Epidermal melanocyte (primary cell): Measurements from ENCODE around the gene RABL6.
"Not testable (repeated sequence)": the region's sequence is repeated elsewhere in the genome, so short reads cannot be mapped to it uniquely, and the experiment has no call there.

Experiments
- DNase-seq: peaks from one replicate; pipeline ENCODE4 v3.0.0; 2011; ENCODE audit warnings: low spot score; ENCODE audit not compliant: insufficient read length

RABL6 gene, protein sequence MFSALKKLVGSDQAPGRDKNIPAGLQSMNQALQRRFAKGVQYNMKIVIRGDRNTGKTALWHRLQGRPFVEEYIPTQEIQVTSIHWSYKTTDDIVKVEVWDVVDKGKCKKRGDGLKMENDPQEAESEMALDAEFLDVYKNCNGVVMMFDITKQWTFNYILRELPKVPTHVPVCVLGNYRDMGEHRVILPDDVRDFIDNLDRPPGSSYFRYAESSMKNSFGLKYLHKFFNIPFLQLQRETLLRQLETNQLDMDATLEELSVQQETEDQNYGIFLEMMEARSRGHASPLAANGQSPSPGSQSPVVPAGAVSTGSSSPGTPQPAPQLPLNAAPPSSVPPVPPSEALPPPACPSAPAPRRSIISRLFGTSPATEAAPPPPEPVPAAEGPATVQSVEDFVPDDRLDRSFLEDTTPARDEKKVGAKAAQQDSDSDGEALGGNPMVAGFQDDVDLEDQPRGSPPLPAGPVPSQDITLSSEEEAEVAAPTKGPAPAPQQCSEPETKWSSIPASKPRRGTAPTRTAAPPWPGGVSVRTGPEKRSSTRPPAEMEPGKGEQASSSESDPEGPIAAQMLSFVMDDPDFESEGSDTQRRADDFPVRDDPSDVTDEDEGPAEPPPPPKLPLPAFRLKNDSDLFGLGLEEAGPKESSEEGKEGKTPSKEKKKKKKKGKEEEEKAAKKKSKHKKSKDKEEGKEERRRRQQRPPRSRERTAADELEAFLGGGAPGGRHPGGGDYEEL

DNA sequence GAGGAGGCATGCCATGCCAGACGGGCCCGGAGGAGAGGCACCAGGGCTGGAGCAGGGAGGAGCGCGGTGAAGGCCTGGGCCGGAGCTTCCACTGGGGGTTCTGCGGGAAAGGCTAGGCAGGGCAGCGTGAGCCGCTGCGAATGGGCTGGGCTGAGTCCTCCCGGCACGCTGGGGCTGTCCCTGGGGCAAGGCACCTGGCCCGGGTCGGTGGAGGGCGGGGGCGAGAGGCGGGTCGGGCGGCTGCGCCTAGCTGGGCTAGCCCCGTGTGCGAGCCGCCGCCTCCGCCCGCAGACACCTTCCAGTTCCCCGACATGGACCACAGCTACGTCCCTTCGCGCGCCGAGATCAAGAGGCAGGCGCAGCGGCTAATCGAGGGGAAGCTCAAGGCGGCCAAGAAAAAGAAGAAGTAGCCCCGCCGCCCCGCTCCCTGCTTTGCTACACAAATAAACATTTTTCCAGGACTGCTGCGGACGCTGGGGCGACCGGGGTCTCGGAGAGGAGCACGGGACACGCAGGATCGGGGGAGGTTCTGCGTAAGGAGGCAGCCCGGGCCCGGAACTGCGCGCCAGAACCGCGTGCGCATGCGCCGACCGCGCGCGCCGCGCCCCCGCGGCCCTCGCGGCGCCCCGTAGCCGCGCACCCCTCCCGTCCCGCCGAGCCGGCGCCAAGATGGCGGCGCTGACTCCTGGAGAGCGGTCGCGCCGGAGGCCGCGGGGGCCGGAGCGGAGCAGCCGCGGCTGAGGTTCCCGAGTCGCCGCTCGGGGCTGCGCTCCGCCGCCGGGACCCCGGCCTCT, at the start of gene RABL6:
Gene RABL6, plus strand, starts transcription at position 668 of the 794 bp plus-strand sequence. CDS start 249 bp downstream, outside the sequence.
- peak; percentile 99 for DNase-seq

DNA sequence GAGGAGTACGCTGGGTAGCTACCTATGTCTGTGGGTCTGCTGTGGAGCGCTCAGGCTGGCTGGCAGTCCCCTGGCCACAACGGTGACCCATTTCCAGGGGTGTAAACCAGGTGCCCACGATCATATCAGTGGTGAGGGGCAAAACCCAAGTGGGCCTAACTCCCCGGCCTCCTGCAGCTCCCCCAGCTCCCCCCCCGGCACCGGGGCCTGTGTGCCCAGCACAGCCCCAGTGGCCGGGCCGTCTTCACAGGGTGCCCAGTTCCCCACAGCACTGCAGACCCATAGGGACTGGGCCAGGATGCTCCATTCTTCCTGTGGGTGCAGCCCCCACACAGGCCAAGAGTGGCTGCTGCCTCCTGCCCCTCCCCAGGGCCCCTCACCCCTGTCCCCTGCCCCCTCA, 48.7 kb upstream of the RABL6 start:
- DNase-seq: no peak

DNA sequence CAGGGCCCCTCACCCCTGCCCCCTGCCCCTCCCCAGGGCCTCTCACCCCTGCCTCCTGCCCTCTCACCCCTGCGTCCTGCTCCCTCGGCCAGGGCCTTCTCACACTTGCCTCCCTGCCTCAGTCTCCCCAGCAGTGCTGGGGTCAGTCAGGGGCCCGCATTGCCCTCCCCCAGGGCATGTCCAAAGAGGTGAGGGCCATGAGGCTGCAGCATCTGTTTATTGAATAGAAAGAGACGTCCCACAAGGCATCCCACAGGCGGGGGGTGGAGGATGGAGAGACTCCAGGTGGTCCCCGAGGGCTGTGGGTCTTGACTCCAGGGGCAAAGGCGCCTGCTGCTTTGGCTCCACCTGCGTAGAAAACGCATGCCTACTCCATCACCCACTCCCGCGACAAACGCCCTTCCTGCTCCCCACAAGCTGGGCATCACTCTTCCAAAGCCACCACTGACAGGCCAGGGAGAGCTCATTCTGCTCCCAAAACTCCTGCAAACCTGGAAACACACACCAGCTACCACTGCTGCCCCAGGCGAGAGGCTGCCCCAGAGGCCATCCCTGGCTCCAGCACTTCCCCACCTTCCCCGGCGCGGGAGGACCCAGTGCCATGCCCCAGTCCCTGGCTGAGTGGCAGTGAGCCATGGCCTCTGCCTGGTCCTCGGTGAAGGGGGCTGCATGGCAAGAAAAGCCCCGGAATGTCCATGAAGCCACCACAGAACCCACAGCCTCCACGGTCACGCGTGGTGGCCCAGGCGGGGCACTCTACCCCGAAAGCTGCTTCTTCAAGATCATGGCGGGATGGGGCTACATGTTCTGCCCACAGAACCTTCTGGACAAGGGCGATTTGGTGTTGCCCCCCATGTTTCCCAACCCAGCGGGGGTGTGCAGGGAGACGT, 48.1 kb upstream of the RABL6 start:
- DNase-seq: no peak

DNA sequence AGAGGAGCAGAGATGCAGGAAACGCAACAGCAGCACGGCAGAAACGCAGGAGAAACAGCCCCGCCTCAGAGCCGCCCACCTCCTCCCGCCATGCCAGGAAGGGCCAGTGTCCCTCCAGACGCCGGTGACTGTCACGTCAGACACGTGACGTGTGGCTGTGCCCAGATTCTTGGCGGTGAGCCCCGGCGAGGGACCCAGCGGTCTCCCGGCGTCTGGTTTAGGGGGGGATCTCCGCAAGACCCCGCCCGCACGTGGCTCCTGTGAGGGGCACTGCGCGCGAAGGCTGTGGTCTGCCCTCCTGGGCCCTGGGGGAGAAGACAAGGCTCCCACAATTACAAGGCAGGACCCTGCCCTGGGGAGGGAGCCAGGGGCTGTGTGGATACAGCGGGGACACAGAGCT, 47.3 kb upstream of the RABL6 start:
- no peak for DNase-seq

DNA sequence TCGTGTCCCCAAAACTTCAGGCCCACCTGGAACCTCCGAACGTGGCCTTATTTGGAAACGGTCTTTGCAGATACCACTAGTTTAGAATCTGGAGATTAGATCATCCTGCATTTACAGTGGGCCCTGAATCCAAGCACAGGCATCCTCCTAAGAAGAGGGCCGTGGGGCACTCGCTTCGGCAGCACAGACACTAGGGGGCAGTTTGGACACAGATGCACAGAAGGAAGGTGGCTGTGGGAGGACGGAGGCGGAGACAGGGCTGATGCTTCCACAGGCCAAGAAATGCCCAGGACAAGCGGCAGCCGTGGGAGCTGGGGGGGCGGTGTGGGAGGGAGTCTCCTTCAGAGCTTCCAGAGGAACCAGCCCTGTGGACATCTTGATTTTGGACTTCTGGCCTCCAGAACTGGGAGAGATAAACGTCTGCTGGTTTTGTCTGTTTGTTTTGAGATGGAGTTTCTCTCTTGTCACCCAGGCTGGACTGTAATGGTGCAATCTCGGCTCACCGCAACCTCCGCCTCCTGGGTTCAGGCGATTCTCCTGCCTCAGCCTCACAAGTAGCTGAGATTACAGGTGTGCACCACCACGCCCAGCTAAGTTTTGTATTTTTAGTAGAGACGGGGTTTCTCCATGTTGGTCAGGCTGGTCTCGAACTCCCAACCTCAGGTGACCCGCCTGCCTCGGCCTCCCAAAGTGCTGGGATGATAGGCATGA, 46.8 kb upstream of the RABL6 start:
- not testable (repeated sequence) for DNase-seq

DNA sequence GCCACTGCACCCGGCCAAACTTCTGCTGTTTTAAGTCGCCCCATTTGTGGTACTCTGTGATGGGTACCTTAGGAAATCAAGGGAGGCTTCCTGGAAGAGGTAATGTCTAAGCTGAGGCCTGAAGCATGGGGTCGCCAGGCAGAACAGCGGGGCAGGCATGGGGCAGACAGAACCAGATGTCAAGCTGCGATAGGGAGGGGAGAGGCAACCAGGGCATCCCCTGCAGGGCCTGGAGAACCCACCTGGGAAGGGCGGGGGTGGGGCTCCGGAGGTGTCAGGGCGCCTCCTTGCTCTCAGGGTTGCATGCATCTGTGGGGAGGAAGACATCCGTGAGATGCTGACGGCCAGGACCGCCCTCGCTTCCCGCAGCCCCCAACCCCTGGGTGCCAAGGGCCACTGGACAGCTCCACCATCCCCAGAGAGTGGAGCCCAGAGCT, 46.2 kb upstream of the RABL6 start:
- DNase-seq: no peak

DNA sequence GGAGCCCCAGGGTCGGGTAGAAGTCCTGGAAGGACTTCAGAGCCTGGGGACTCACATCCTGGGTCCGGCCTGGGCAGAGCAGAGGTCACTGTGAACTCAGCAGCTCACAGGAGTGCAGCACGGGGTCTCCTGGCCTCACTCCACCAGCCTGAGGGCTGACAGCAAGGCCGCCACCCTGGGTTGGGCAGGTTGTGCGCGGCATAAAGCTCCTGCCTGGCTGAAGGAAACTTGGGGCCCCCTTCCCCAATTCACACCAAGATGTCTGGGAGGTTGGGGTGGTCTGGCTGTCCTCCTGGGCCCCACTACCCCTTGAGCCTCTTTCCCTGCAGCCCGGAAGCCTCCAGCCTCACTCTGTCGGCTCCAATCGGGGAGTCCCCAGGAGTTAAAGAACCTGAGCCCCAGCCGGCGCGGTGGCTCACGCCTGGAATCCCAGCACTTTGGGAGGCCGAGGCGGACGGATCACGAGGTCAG, 45.5 kb upstream of the RABL6 start:
- DNase-seq: no peak

DNA sequence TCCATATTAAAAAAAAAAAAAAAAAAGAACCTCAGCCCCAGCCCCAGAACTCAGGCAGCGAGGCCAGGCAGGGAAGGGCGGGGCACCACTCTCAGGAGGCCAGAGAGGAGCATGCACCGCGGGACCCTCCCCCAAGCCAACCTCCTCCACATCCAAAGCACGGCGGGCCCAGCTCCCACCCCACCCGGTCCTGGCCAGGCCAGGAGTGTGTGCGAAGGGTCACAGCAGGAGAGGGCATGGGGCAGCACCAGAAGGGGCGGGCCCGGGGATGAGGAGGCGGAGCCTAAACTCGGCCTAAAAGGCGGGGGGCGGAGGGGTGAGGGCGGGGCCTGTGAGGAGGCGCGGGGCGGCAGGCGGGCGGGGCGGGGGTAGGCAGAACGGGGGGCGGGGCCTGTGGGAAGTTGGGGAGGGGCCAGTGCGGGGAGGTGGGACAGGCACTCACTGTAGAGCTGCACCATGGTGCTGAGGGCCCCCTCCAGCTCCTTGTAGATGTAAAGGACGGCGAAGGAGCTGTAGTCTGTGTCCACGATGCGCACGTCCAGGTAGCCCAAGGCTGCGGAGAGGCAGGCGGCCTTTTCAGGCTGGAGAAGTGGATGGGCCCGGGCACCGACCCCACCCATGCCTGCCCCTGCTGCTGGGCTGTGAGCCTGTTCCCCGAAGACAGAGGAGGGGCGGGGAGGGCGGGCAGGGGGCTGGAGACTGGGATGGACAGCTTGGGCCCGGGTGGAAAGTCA, 44.7 kb upstream of the RABL6 start:
- no peak for DNase-seq

DNA sequence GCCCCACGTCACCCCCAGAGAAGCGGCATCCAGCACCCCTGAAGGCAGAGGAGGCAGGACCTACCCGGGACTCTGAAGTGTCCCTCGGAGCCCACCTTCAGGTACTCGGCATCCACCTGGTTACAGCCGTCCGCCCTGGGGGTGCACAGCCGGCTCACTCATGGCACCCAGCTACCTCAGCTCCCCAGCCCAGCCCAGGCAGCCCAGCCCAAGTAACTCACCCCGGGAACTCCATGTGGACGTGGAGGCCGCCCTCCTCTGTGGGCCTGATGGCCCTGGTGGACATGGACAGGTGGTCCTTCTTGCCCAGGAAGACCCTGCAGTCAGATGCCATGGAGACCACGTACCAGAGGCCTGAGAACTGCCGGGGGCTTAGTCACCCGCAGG, 44.1 kb upstream of the RABL6 start:
- peak; percentile 5 for DNase-seq

DNA sequence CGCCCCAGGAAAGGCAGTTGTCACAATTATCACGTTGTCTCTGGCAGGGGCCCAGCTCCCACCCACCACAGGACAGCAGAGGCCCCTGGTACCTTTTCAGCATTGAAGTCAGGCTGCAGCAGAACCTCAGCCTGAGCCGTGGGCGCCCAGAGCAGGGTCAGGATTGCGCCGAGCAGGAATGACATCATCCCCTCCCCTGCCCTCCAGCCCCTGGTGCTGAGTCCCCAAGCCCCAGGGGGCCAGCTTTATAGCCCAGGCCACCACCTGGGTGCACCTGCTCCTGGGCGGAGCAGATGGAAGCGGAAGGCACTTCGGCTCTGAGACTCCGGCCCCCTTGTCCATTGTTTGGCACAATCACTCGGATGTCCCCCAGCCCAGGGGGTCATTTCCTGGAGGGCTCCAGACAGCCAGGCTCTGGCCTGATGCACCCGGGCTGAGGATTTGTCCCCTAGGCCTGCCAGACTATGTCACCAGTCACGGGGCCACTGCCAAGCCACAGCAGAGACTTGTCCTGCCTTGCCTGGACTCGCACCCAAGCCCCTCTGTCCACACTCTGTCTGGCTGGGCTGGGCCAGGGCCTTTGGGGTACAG, 43.4 kb upstream of the RABL6 start, which contains the start of gene LCN15:
Gene LCN15, minus strand, starts transcription at position 218 of the 591 bp plus-strand sequence. Its CDS starts 30 bp downstream, at position 188.
- DNase-seq: peak; percentile 5

DNA sequence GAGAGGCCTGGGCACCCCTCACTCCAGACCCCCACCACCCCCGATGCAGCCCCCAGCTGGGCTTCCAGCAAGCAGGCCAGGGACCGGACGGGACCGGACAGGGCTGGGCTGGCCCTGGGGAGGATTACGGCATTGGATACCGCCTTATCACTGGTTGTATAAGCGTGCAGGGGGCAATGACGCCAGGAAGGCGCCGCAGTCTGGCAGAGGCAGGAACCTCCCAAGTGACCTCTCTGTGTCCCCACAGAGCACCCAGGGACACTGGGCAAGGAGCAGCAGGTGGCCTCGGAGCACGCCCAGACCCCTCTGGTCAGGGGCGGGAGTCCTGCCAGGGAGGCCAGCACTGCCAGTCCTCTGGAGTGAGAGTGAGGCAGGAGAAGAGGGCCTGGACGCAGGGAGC, 42.7 kb upstream of the RABL6 start:
- peak; percentile 3 for DNase-seq

DNA sequence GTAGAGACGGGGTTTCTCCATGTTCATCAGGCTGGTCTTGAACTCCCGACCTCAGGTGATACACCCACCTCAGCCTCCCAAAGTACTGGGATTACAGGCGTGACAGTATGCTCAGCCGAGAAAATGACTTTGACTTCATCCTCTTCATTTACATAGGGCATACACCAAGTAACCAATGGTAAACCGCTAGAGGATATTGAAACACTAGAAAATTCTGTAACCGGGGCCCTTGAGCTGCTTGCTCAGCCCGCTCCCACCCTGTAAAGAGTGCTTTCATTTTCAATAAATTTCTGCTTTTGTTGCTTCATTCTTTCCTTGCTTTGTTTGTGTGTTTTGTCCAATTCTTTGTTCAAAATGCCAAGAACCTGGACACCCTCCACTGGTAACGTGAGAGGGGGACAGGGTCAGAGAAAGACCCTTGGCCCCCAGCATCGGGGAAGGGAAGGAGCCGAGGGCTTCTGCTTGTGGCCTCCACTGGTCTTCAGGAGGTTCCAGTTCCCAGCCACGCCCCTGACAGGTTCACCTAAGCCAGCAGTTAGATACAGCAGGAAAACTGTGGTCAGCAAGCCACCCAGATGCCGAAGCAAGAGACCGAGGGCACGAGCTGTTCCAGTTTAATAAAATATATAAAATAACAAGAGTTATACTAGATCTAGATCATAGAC, 41.9 kb upstream of the RABL6 start:
- DNase-seq: peak; percentile 4

DNA sequence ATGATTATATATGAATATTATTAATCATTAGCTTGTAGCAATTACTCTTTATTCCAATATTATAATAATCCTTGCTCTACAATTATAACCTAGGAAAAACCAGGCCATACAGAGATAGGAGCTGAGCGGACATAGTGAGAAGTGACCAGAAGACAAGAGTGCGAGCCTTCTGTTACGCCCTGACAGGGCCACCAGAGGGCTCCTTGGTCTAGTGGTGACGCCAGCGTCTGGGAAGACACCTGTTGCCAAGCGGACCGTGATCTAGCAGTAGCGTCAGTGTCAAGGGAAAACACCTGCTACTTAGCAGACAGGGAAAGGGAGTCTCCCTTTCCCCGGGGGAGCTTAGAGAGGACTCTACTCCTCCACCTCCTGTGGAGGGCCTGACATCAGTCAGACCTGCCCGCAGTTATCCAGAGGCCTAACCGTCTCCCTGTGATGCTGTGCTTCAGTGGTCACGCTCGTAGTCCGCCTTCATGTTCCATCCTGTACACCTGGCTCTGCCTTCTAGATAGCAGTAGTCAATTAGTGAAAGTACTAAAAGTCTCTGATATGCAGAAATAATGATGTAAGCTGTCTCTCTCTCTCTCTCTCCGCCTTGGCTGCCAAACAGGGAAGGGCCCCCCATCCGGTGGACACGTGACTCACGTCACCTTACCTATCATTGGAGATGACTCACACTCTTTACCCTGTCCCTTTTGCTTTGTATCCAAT, 41.2 kb upstream of the RABL6 start:
- DNase-seq: not testable (repeated sequence)

DNA sequence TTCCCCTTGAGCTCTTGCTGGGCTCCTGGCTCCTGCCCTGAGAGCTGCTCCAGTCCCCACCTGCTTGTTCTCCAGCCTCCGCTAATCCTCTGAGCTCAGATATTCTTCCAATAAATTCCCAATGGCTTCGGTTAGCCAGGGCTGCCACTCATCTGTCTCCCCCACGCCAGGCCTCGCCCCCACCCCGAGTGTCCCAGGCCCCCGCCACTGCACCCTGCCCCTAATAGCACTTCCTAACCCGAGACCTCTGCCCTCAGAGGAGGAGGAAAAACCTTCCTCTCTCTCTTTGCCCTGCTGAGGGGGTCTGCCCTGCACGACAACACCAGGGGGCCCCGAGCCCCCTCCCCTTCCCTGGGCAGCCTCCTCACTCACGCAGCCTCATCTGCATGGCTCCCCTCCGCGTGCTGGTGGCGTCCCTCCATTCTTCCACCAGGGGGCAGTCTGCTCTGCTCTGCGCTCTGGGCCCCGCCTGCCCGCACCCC, 38.0 kb upstream of the RABL6 start:
- DNase-seq: peak; percentile 41

DNA sequence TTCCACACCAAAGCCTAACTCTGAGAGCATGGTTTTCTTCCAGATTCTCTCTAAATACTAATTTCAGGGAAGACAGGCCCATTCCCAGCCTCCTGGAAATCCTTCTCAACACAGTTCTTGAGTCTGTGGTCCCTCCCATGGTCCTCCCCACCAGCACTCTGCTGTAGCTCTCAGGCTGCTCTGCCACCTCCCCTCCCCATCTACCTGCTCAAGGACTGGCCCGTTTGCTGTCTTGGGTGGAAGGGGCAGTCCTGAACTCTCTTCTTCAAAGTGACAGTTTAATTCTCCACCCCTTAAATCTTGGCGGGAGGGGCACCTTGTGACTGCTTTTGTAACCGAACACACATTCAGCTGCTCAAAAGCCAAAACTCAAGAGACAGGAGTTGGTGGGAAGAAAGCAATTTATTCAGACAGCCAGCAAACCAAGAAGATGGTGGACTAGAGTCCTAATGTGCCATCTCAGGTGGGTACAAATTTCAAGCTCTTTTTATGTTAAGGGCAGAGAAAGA, 35.8 kb upstream of the RABL6 start:
- peak; percentile 22 for DNase-seq

DNA sequence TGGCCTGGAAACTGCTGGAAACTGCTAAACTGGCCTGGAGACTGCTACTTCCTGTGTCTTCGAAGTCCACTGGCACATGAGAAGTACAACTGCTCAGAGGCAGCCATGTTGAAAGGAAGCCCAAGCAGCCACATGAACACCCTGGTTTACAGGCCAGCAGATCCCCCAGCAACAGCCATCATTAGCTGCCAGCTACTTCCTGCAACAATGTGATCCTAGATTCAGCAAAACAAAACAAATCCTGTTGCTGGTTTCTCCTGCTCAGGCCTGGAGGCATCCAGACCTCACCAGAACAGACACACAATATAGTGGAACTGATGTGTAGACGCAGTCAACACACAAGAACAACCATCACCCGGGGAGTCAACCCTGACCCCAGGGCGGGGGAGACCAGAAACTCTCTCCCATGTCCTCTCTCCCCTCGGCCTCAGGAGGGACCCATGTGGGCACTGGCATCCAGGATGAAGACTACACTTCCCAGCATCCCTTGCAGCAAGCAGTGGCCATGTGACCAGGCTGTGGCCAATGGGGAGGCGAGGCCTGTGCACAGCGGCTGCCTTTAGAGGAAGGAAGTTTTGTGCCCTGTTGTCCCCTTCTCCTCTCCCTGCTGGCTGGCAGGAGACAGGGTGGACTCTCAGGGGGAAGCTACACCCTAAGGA, 34.2 kb upstream of the RABL6 start:
- peak; percentile 15 for DNase-seq
